ENCODE results near the gene RBM4. TPM values are rescaled to one million over a fixed set of nuclear protein-coding genes. Genes with fewer than 3 reads are reported as not detected.

RBM4 gene
- total RNA-seq, 4 donors from 2014 or later: 98.2 to 114 (median 102) TPM

GRCh38 chr11:66649903-66650302 is 11.4 kb downstream of the RBM4 start:
- TF ChIP-seq CTCF (IDR thresholded peaks at IDR 0.05) (no peak), POLR2A (IDR thresholded peaks at IDR 0.05) (no peak), EP300 (IDR thresholded peaks at IDR 0.05) (no peak), POLR2AphosphoS5 (IDR thresholded peaks at IDR 0.05) (no peak)

GRCh38 chr11:66651016-66651415 is 12.5 kb downstream of the RBM4 start:
- Histone ChIP-seq H3K4me1 (peaks cover 4 to 37% (median 9%) of the 10 kb centered on the region in 3 donors), H3K27me3 (no peaks in the 10 kb centered on the region), H3K9me3 (no peaks in the 10 kb centered on the region), H3K27ac (no peak overlapping the region), H3K36me3 (peaks cover 0 to 96% of the 10 kb centered on the region in 2 donors), H3K4me3 (no peak overlapping the region)
- no peak for ATAC-seq
- WGBS, 2 donors (ENCODE audit: low coverage in 1 of 2): 75% methylated on average over 2 of the region's 2 CpGs; no CpG with 5 or more reads in 1 of the 2 donors
- TF ChIP-seq POLR2A (IDR thresholded peaks at IDR 0.05) (no peak), POLR2AphosphoS5 (IDR thresholded peaks at IDR 0.05) (no peak), CTCF (IDR thresholded peaks at IDR 0.05) (no peak)

More at GRCh38 chr11:66649903-66650302, 11.4 kb downstream of the RBM4 start:
- H3K27me3 ChIP-seq: no peaks in the 10 kb centered on the region
- no peak overlapping the region for H3K27ac ChIP-seq
- no peak for ATAC-seq
- peaks cover 13 to 48% (median 17%) of the 10 kb centered on the region in 3 donors for H3K4me1 ChIP-seq
- H3K9me3 ChIP-seq: no peaks in the 10 kb centered on the region
- WGBS, 2 donors (ENCODE audit: low coverage in 1 of 2): 89 to 91% methylated on average over 4 of the region's 5 CpGs
- no peak overlapping the region for H3K4me3 ChIP-seq
- peaks cover 0 to 97% of the 10 kb centered on the region in 2 donors for H3K36me3 ChIP-seq

- H3K4me1 ChIP-seq: peaks cover 0 to 21% (median 0%) of the 10 kb centered on the region in 3 donors
- no peak for TF ChIP-seq EP300 (IDR thresholded peaks at IDR 0.05)
- no peak for TF ChIP-seq POLR2A (IDR thresholded peaks at IDR 0.05)
- TF ChIP-seq POLR2AphosphoS5 (IDR thresholded peaks at IDR 0.05): no peak
- no peak for TF ChIP-seq CTCF (IDR thresholded peaks at IDR 0.05)
- H3K27ac ChIP-seq: no peak overlapping the region
- 86 to 92% methylated on average over 7 of the region's 7 CpGs for WGBS, 2 donors (ENCODE audit: low coverage in 1 of 2)
- no peaks in the 10 kb centered on the region for H3K9me3 ChIP-seq
- H3K27me3 ChIP-seq: no peaks in the 10 kb centered on the region
- no peak overlapping the region for H3K4me3 ChIP-seq
- H3K36me3 ChIP-seq: peaks cover 0 to 88% of the 10 kb centered on the region in 2 donors
- ATAC-seq: no peak
These were observed 14.1 kb downstream of the RBM4 start for GRCh38 chr11:66652651-66653050.

- ATAC-seq: no peak
- WGBS, 2 donors (ENCODE audit: low coverage in 1 of 2): 55 to 71% methylated on average over 2 to 6 of the region's 6 CpGs
- H3K9me3 ChIP-seq: no peaks in the 10 kb centered on the region
- H3K4me3 ChIP-seq: no peak overlapping the region
- H3K27ac ChIP-seq: no peak overlapping the region
- no peaks in the 10 kb centered on the region for H3K27me3 ChIP-seq
- TF ChIP-seq CTCF (IDR thresholded peaks at IDR 0.05) (no peak), POLR2A (IDR thresholded peaks at IDR 0.05) (no peak), EP300 (IDR thresholded peaks at IDR 0.05) (no peak), POLR2AphosphoS5 (IDR thresholded peaks at IDR 0.05) (no peak)
- H3K4me1 ChIP-seq: peaks cover 0 to 16% (median 0%) of the 10 kb centered on the region in 3 donors
- H3K36me3 ChIP-seq: peaks cover 0 to 88% of the 10 kb centered on the region in 2 donors
These were observed 14.6 kb downstream of the RBM4 start for GRCh38 chr11:66653123-66653522.

- ATAC-seq: no peak
- H3K36me3 ChIP-seq: peaks cover 0 to 73% of the 10 kb centered on the region in 2 donors
- no peaks in the 10 kb centered on the region for H3K9me3 ChIP-seq
- 54 to 77% methylated on average over 2 of the region's 2 CpGs for WGBS, 2 donors (ENCODE audit: low coverage in 1 of 2)
- no peaks in the 10 kb centered on the region for H3K27me3 ChIP-seq
- no peak overlapping the region for H3K4me3 ChIP-seq
- TF ChIP-seq POLR2A (IDR thresholded peaks at IDR 0.05) (no peak), CTCF (IDR thresholded peaks at IDR 0.05) (no peak), EP300 (IDR thresholded peaks at IDR 0.05) (no peak), POLR2AphosphoS5 (IDR thresholded peaks at IDR 0.05) (no peak)
- H3K4me1 ChIP-seq: no peaks in the 10 kb centered on the region
- no peak overlapping the region for H3K27ac ChIP-seq
These were observed 21.3 kb downstream of the RBM4 start for GRCh38 chr11:66659763-66660162.

All from gastroesophageal sphincter (tissue), 4 donors.